Cardiac fibroblast (primary cell): Measurements from ENCODE around the gene FSTL5.
A peak's percentile ranks its signal among the peaks of the same experiment; 100 is the strongest.

Experiments used
- DNase-seq, 2 donors: peaks; one replicate each; pipeline versions ENCODE4 v3.0.0 to v3.0.0-alpha.2; 2010; ENCODE audit warnings: low read depth in 2 of 2
- H3K4me3 ChIP-seq, 2 donors: replicated peaks in 1 of 2; 1 replicate in 1 of 2; 2 replicates in 1 of 2; pipeline ENCODE4 v1.5.1; 2011; ENCODE audit warnings: low read depth in 2 of 2, low read length in 2 of 2, mild to moderate bottlenecking in 2 of 2, moderate library complexity in 1 of 2
- CTCF ChIP-seq: IDR thresholded peaks from one replicate; pipeline ENCODE4 v1.5.1; 2011; ENCODE audit warnings: low read depth, mild to moderate bottlenecking, low read length, inconsistent platforms

The FSTL5 gene

GRCh38 chr4:161573836-161574235, 590.0 kb downstream of the FSTL5 start:
- no peak overlapping the region for H3K4me3 ChIP-seq
- DNase-seq, result no peak
- TF ChIP-seq CTCF, result no peak

GRCh38 chr4:161564230-161564834, 599.5 kb downstream of the FSTL5 start:
- TF ChIP-seq CTCF, result no peak
- DNase-seq, result peak; percentile 32 to 37
- H3K4me3 ChIP-seq, result no peak overlapping the region

- peak in 1 of 2 donors; percentile 64 for DNase-seq
- TF ChIP-seq CTCF, result no peak
- no peak overlapping the region for H3K4me3 ChIP-seq
Measured at GRCh38 chr4:161555689-161556660, 607.8 kb downstream of the FSTL5 start.

- H3K4me3 ChIP-seq, result no peak overlapping the region
- no peak for TF ChIP-seq CTCF
- DNase-seq, result peak in 1 of 2 donors; percentile 48
Measured at GRCh38 chr4:161554372-161554990, 609.3 kb downstream of the FSTL5 start.

GRCh38 chr4:161546902-161547301, 616.9 kb downstream of the FSTL5 start:
- no peak overlapping the region for H3K4me3 ChIP-seq
- no peak for TF ChIP-seq CTCF
- peak; percentile 0 to 1 for DNase-seq

GRCh38 chr4:161540265-161540664, 623.5 kb downstream of the FSTL5 start:
- no peak overlapping the region for H3K4me3 ChIP-seq
- no peak for DNase-seq
- TF ChIP-seq CTCF, result no peak
